ENCODE data around the gene CLEC1A.
A peak's percentile ranks its signal among the peaks of the same experiment; 100 is the strongest.

CLEC1A gene

GRCh38 chr12:10098791-10099190, at the start of gene CLEC1A:
Gene CLEC1A (minus strand): TSS chr12:10098985. CDS start chr12:10098922, 63 bp downstream.
- peak; percentile 65 for DNase-seq (ENCODE audit: low read depth)

GRCh38 chr12:10147714-10148403, 49.1 kb upstream of the CLEC1A start:
- no peak for DNase-seq (ENCODE audit: low read depth)

GRCh38 chr12:10142976-10143589, 44.3 kb upstream of the CLEC1A start:
- DNase-seq (ENCODE audit: low read depth), result peak; percentile 68

- DNase-seq (ENCODE audit: low read depth), result peak; percentile 75
Measured at GRCh38 chr12:10140001-10140400, 41.2 kb upstream of the CLEC1A start.

- peak; percentile 35 for DNase-seq (ENCODE audit: low read depth)
Measured at GRCh38 chr12:10136637-10137205, 37.9 kb upstream of the CLEC1A start.

- DNase-seq (ENCODE audit: low read depth), result no peak
Measured at GRCh38 chr12:10135126-10135525, 36.3 kb upstream of the CLEC1A start.

- no peak for DNase-seq (ENCODE audit: low read depth)
Measured at GRCh38 chr12:10132850-10133370, 34.1 kb upstream of the CLEC1A start.

GRCh38 chr12:10131111-10131690, 32.4 kb upstream of the CLEC1A start:
- DNase-seq (ENCODE audit: low read depth), result no peak

- DNase-seq (ENCODE audit: low read depth), result no peak
Measured at GRCh38 chr12:10130042-10130441, 31.3 kb upstream of the CLEC1A start, which contains the start of gene CLEC7A. Gene CLEC7A (minus strand): TSS chr12:10130199. CDS start chr12:10130082, 117 bp downstream.

GRCh38 chr12:10128687-10129086, 29.9 kb upstream of the CLEC1A start:
- DNase-seq (ENCODE audit: low read depth), result no peak

GRCh38 chr12:10126413-10126812, 27.6 kb upstream of the CLEC1A start:
- no peak for DNase-seq (ENCODE audit: low read depth)

- no peak for DNase-seq (ENCODE audit: low read depth)
Measured at GRCh38 chr12:10122689-10123088, 23.9 kb upstream of the CLEC1A start.

- DNase-seq (ENCODE audit: low read depth), result no peak
Measured at GRCh38 chr12:10121278-10121677, 22.5 kb upstream of the CLEC1A start.

- peak; percentile 70 for DNase-seq (ENCODE audit: low read depth)
Measured at GRCh38 chr12:10119066-10119465, 20.3 kb upstream of the CLEC1A start.

GRCh38 chr12:10115890-10116289, 17.1 kb upstream of the CLEC1A start:
- DNase-seq (ENCODE audit: low read depth), result no peak

GRCh38 chr12:10115311-10115710, 16.5 kb upstream of the CLEC1A start:
- no peak for DNase-seq (ENCODE audit: low read depth)

GRCh38 chr12:10113920-10114319, 15.1 kb upstream of the CLEC1A start:
- DNase-seq (ENCODE audit: low read depth), result no peak

- peak; percentile 53 for DNase-seq (ENCODE audit: low read depth)
Measured at GRCh38 chr12:10113075-10113474, 14.3 kb upstream of the CLEC1A start.

GRCh38 chr12:10111451-10111850, 12.7 kb upstream of the CLEC1A start:
- no peak for DNase-seq (ENCODE audit: low read depth)

GRCh38 chr12:10110256-10110844, 11.6 kb upstream of the CLEC1A start:
- DNase-seq (ENCODE audit: low read depth), result no peak

GRCh38 chr12:10102322-10102721, 3.5 kb upstream of the CLEC1A start:
- no peak for DNase-seq (ENCODE audit: low read depth)

- DNase-seq (ENCODE audit: low read depth), result no peak
Measured at GRCh38 chr12:10101648-10102220, 2.9 kb upstream of the CLEC1A start.
